ENCODE results near the gene GLRA2. TPM values are rescaled to one million over a fixed set of nuclear protein-coding genes. Genes with fewer than 3 reads are reported as not detected.

Gene GLRA2
- total and polyA plus RNA-seq, 2 donors (not counting 1 experiment from before 2014, with no cell fraction given) = not detected

DNA sequence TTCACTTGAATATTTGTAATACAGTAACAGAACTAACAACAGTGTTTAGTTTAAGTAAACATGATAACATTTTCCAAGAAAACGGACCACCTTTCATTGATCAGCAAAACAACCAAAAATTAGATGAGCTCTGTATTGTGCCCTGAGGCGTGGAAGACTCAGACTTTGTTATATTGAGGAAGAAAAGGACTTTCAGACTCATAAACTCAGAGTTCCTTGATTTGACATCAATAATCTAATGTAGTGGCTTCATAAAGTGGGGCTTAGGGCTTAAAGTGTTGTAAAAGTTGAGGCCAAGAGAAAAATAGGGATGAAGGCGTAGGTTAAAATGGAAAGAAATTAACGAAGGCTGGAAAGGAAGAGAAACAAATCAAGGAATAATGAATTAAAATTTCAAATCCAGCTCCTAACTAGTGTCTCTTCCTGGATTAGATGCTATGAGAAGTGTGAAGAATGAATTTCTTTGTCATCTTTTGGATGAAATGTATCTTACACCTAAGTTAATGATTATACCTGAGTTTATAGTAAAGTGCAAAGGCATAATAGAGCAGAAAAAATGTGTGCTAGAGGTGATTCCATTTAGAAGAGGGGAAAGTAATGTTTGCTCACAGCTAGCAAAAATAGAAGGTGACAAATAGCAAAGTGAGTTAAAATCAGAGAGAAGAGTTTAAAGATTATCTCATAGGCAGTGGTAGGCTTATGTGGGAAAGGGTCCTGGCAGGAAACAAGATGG, 19.8 kb upstream of the GLRA2 start:
- H3K4me1 Mint-ChIP-seq = no peaks in the 10 kb centered on the region
- H3K4me3 ChIP-seq (ENCODE audit: control extremely low read depth in 1 of 5, extremely low read depth in 1 of 5, insufficient read depth in 1 of 5, low read depth in 2 of 5, low read length in 4 of 5) = no peak overlapping the region
- POLR2A ChIA-PET = no interaction called here
- no peaks in the 10 kb centered on the region for H3K79me2 ChIP-seq (ENCODE audit: control insufficient read depth, insufficient read depth, low read length)
- H3K9me3 Mint-ChIP-seq (ENCODE audit: insufficient read depth) = no peaks in the 10 kb centered on the region
- H3K9ac ChIP-seq (ENCODE audit: low read length) = no peak overlapping the region
- no peaks in the 10 kb centered on the region for H4K20me1 ChIP-seq (ENCODE audit: control insufficient read depth, insufficient read depth, low read length, poor library complexity, severe bottlenecking)
- no peaks in the 10 kb centered on the region for H3K4me1 ChIP-seq (ENCODE audit: control insufficient read depth in 2 of 2, insufficient read depth in 2 of 2, low read length in 2 of 2)
- TF ChIP-seq EZH2 (IDR thresholded peaks at IDR 0.05; ENCODE audit: borderline replicate concordance, insufficient read depth, low read depth, low read length, poor library complexity, severe bottlenecking) (no peak), CTCF (IDR thresholded peaks at IDR 0.05) (no peak)
- ATAC-seq (ENCODE audit: low read depth) = no peak
- no peak overlapping the region for H3K4me3 Mint-ChIP-seq
- DNase-seq = no peak
- peaks cover 13% of the 10 kb centered on the region for H3K27me3 Mint-ChIP-seq
- no peaks in the 10 kb centered on the region for H3K36me3 ChIP-seq (replicated peaks in 1 of 2; ENCODE audit: control extremely low read depth in 1 of 2, control insufficient read depth in 1 of 2, extremely low read depth in 1 of 2, insufficient read depth in 2 of 2, low read length in 1 of 2)
- CTCF ChIA-PET = no interaction called here
- no peak overlapping the region for H3K27ac ChIP-seq (ENCODE audit: low read length in 2 of 2)
- H3K4me2 ChIP-seq (replicated peaks; ENCODE audit: low read depth, low read length, poor library complexity, severe bottlenecking) = no peak overlapping the region
- H3K27ac Mint-ChIP-seq = no peak overlapping the region
- intact Hi-C loops (cut with micrococcal nuclease) = no loop called here
- H3K9me3 ChIP-seq (ENCODE audit: control extremely low read depth in 1 of 3, control insufficient read depth in 2 of 3, insufficient read depth in 1 of 3, low read length in 2 of 3) = no peaks in the 10 kb centered on the region
- no peak overlapping the region for H2AFZ ChIP-seq (ENCODE audit: insufficient read depth, low read depth, low read length, poor library complexity, severe bottlenecking)
- WGBS (ENCODE audit: insufficient coverage) = no CpG with 5 or more reads among the region's 4 CpGs
- H3K27me3 ChIP-seq (replicated peaks in 1 of 4; ENCODE audit: control extremely low read depth in 1 of 4, control insufficient read depth in 3 of 4, insufficient read depth in 4 of 4, low read length in 3 of 4) = no peaks in the 10 kb centered on the region

GRCh38 chrX:14528629-14529289, 577 bp upstream of the GLRA2 start:
- no peaks in the 10 kb centered on the region for H3K27me3 Mint-ChIP-seq
- Histone ChIP-seq H2AFZ (ENCODE audit: insufficient read depth, low read depth, low read length, poor library complexity, severe bottlenecking) (no peak overlapping the region), H3K36me3 (replicated peaks in 1 of 2; ENCODE audit: control extremely low read depth in 1 of 2, control insufficient read depth in 1 of 2, extremely low read depth in 1 of 2, insufficient read depth in 2 of 2, low read length in 1 of 2) (no peaks in the 10 kb centered on the region), H3K4me3 (ENCODE audit: control extremely low read depth in 1 of 5, extremely low read depth in 1 of 5, insufficient read depth in 1 of 5, low read depth in 2 of 5, low read length in 4 of 5) (no peak overlapping the region), H3K79me2 (ENCODE audit: control insufficient read depth, insufficient read depth, low read length) (no peaks in the 10 kb centered on the region), H3K4me1 (ENCODE audit: control insufficient read depth in 2 of 2, insufficient read depth in 2 of 2, low read length in 2 of 2) (no peaks in the 10 kb centered on the region), H4K20me1 (ENCODE audit: control insufficient read depth, insufficient read depth, low read length, poor library complexity, severe bottlenecking) (no peaks in the 10 kb centered on the region), H3K27me3 (replicated peaks in 1 of 4; ENCODE audit: control extremely low read depth in 1 of 4, control insufficient read depth in 3 of 4, insufficient read depth in 4 of 4, low read length in 3 of 4) (peaks cover 0 to 5% (median 1%) of the 10 kb centered on the region in 4 experiments), H3K27ac (ENCODE audit: low read length in 2 of 2) (no peak overlapping the region), H3K4me2 (replicated peaks; ENCODE audit: low read depth, low read length, poor library complexity, severe bottlenecking) (no peak overlapping the region), H3K9ac (ENCODE audit: low read length) (no peak overlapping the region), H3K9me3 (ENCODE audit: control extremely low read depth in 1 of 3, control insufficient read depth in 2 of 3, insufficient read depth in 1 of 3, low read length in 2 of 3) (no peaks in the 10 kb centered on the region)
- H3K4me1 Mint-ChIP-seq = peaks cover 2% of the 10 kb centered on the region
- no peaks in the 10 kb centered on the region for H3K9me3 Mint-ChIP-seq (ENCODE audit: insufficient read depth)
- intact Hi-C loops (cut with micrococcal nuclease) = no loop called here
- ChIA-PET CTCF (no interaction called here), POLR2A (no interaction called here)
- H3K27ac Mint-ChIP-seq = no peak overlapping the region
- TF ChIP-seq CTCF (IDR thresholded peaks at IDR 0.05) (peak; percentile 10), EZH2 (IDR thresholded peaks at IDR 0.05; ENCODE audit: borderline replicate concordance, insufficient read depth, low read depth, low read length, poor library complexity, severe bottlenecking) (no peak)
- ATAC-seq (ENCODE audit: low read depth) = no peak
- DNase-seq = peak; percentile 16
- 24% methylated on average over 10 of the region's 14 CpGs for WGBS (ENCODE audit: insufficient coverage)
- no peak overlapping the region for H3K4me3 Mint-ChIP-seq
